NCI-H774 (cell line): ENCODE results near the gene PHACTR3.
A peak's percentile ranks its signal among the peaks of the same experiment; 100 is the strongest.
"Not testable (repeated sequence)": the region's sequence is repeated elsewhere in the genome, so short reads cannot be mapped to it uniquely, and the experiment has no call there.

Experiments used
- DNase-seq: peaks from one replicate; lab custom pipeline; 2025; lab: John Stamatoyannopoulos, UW

Gene PHACTR3

GRCh38 chr20:59603781-59604541 is at the start of gene PHACTR3:
PHACTR3 (plus strand) TSS chr20:59604540; CDS start chr20:59605015, 475 bp downstream.
- no peak for DNase-seq

DNA sequence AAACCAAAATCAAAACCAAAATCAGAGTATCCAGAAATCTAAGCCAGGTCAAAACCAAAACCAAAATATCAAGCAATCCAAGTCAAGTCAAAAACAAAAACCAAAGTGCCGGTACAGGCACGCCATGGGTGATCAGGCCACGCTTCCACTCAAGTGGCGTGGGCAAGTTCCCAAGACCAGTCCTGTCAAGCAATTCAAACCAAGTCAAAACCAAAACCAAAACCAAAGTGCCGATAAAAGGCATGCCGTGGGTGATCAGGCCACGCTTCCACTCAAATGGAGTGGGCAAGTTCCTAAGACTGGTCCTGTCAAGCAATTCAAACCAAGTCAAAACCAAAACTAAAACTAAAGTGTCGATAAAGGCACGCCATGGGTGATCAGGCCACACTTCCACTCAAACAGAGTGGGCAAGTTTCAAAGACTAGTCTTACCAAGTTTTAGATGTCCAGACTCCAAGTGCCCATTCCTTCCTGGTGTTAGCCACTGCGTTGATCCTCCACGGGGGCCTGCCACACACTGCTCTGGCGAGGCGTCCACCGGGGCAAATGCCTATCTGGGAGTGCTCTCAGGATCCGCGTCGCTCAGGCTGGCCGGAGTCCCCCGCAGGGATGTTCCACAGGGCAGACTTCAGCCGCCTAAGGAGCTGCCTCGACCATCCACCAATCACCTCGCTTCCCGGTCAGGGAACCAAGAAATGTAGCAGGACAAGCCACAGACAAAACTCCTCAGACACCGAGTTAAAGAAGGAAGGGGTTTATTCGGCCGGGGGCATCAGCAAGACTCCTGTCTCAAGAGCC is 46.4 kb upstream of the PHACTR3 start:
- not testable (repeated sequence) for DNase-seq

- no peak for DNase-seq
Observed at GRCh38 chr20:59559024-59559817, 45.1 kb upstream of the PHACTR3 start.

DNA sequence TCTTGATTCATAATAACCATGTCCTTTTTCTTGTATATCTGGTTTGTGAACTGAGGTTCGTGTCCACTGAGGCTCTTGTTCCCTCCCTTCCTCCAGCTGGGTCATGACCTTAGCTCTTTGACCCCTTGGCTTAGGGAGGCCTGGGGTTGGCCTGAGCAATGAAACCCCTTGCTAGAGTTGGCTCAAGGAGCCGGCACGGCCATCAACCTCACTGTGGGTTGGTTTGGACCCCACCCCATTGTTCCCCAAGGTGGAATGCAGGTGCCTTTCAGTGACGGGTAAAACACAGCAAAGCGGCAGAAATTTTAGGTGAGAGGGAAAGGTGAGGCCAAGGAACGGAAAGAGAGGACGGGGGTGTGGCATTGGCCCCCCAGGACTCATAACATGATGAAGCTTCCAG is 44.5 kb upstream of the PHACTR3 start:
- no peak for DNase-seq

- no peak for DNase-seq
Observed at GRCh38 chr20:59560588-59561227, 43.6 kb upstream of the PHACTR3 start.

GRCh38 chr20:59561228-59561605 is 43.1 kb upstream of the PHACTR3 start:
- no peak for DNase-seq

GRCh38 chr20:59561614-59562277 is 42.6 kb upstream of the PHACTR3 start:
- no peak for DNase-seq

DNA sequence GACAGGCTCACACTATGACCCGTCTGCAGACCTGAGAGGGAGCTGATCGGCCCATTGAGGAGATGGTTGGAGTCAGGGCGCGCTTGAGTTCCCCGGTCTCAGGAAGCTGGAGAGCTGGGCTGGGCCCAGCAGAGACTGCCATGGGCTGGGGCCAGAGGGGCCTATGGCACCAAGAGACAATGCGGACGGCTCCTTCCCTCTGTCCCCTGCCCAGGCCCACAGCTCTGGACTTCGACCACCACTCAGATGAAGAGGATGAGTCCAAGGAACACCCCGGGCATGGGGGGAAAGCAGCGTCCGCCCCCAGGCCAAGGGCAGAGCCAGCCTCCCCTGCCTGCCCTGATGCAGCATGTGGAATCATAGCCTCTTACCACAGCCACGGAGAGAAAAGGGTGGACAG is 40.2 kb upstream of the PHACTR3 start:
- no peak for DNase-seq

GRCh38 chr20:59564943-59565342 is 39.4 kb upstream of the PHACTR3 start:
- DNase-seq, result no peak

DNA sequence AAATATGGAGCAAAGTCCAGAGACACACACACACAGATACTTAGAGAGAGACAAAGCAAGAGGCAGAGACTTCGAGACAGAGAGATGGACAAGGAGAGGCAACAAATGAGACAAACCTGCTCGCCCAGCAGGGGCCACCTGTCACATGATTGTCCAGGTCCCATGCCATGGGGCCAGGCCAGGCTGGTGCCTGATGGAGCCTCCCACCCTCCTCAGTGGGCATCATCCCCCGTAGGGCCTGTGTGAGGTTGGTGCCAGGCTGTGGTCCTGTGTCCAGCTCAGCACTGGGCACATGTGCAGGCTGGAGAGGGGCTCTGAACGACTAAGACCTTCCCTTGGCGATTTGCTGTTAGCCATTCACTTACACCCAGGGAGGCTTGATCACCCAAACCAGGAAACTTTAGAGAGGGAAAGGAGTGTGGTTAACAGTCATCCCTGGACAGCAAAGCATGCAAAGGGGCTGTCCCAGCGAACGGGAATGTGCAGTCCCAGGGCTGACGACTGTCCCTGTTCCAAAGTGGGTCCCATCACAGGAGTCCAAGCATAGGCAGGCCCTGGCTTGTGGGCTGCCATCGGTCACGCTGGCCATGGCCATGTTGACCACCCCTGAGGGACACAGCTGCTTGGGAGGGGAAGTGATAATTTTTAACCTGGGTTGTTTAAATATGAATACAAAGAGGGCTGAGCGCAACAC is 38.4 kb upstream of the PHACTR3 start:
- no peak for DNase-seq

DNA sequence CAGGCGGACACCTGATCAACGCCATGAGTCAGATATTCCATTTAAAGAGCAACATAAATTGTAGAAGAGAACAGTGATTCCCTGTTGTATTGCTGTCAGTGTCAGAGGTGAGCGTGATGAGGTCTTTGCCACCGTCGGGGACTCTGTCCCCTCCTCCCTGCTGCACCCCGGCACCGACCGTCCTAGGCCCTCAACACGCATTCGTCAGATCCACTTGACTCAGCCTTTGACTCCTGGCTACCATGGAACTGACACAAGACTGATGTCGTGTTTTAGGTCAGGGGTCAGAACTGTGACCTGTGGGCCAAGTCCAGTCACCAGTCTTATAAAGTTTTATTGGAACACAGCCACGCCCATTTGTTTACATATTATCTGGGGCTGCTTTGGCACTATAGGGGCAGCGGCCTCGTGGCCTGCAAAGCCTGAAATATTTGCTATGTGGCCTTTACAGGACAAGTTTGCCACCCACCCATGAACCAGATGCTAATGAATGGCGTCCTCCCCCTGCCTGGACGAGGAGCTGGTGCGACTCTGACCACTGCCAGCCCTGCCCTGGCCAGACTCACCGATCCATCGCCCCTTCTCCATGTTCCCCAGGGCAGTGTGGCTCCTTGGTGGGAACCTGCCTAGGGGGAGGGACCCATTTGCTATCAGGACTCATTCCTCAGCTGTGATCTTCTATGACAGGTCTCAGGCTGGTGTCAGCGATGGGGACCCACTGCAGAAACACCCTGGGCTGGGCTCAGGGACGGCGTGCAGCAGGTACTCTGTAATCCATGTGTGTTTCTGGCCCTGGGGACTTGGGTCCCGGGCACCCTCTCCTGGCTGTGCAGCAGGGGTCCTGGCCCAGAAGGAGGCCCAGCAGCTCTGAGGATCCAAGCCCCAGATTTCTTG is 37.5 kb upstream of the PHACTR3 start:
- no peak for DNase-seq

DNA sequence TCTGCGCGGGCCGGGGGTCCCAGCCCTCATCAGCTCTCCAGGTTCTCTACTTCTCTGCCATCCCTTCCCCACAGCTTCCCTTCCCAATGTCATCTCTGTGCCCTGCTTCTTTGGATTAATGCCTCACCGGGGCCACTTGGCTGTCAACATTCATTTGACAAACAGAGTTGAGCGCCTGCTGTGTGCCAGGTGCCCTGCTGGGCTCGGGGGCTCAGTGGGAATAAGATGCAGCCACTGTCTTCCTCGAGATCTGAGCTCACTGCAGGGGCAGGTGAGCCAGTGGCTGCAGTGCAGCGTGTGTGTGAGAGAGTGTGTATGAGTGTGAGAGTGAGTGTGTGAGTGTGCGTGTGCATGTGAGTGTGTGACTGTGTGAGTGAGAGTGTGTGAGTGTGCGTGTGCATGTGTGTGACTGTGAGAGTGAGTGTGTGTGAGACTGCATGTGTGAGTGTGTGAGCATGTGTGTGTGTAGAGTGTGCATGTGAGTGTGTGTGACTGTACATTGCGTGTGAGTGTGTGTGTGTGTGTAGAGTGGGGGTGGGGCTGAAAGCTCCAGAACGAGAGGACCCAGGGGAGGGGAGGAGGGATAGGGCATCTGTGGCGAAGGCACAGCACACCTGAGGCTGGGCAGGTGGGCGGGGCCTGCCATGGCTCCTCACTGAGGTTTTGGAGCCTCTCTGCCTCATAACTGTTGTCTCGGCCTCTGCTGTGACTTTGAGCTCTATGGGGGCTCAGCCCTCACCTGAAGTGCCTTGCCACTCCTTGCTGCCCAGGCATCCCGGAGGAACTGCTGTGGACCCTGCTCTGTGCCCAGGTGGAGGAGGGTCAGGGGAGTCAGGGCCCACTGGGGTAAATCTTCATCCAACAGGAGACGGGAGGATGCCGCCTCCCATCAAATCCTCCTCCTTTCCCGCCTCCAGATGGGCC is 36.5 kb upstream of the PHACTR3 start:
- DNase-seq, result no peak

GRCh38 chr20:59568509-59569024 is 35.8 kb upstream of the PHACTR3 start:
- DNase-seq, result no peak

DNA sequence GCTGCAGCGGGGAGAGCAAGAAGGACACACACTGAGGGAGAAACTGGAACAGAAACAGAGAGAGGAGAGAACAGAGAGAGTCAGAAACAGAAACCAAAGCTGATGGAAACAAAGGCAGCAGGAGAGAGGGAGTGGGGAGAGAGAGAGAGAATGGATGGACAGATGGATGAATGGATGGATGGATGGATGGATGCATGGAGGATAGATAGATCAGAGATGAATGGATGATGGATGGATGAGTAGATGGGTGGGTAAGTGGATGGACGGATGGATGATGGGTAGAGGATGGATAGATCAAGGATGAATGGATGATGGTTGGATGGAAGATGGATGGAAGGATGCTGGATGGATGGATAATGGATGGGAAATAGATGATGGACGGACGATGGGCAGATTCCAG is 35.0 kb upstream of the PHACTR3 start:
- no peak for DNase-seq

DNA sequence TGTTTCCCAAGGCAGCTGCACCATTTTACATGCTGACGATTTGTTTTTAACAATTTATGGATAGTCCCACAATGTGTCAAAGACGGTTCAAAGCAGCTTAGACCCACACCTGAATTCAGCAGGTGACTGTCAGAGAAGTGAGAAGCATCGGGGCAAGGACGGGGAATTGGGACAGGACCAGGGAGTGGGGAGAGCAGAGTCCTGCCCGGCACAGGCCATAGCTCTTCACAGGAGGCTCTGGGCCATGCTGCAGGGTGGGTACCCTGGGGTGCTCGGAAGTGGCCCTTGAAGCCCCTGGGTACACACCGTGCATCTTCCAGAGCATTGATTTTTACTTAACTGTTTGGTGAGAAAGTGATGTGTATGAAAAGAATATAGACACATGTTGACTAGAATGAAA is 33.2 kb upstream of the PHACTR3 start:
- no peak for DNase-seq

GRCh38 chr20:59571551-59572314 is 32.6 kb upstream of the PHACTR3 start:
- peak; percentile 40 for DNase-seq

DNA sequence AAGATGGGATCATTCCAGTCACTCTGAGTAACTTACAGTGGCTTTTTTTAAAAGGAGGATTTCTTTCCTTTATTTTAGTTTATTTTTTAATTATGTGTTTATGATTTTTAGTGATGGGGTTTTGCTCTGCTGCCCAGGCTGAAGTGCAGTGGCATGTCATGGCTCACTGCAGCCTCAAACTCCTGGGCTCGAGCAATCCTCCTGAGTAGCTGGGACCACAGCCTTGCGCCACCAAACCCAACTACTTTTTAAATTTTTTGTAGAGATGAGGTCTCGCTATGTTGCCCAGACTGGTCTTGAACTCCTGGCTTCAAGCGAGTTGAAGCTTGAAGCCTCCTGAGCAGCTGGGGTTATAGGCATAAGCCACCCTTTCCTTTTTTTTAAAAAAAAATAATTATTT is 31.8 kb upstream of the PHACTR3 start:
- DNase-seq, result no peak

- no peak for DNase-seq
Observed at GRCh38 chr20:59573837-59574236, 30.5 kb upstream of the PHACTR3 start.
